Osteoblast (primary cell): ENCODE results near the gene ANKRD44. TPM values are rescaled to one million over a fixed set of nuclear protein-coding genes. Genes with fewer than 3 reads are reported as not detected.

Source experiments
- DNase-seq: peaks from one replicate; pipeline ENCODE4 v3.0.0; 2011; ENCODE audit warnings: low spot score, mixed read lengths; ENCODE audit not compliant: insufficient read length; ENCODE audit errors: missing footprints
- H2AFZ ChIP-seq: 2 replicates; pipeline ENCODE4 v1.6.0; 2011; ENCODE audit warnings: mild to moderate bottlenecking, low read length
- H3K27ac ChIP-seq: 2 replicates; pipeline ENCODE4 v1.5.1; 2011; ENCODE audit warnings: mild to moderate bottlenecking, low read depth, low read length, moderate library complexity
- H3K27me3 ChIP-seq: 2 replicates; pipeline ENCODE4 v1.6.0; 2012; ENCODE audit warnings: mild to moderate bottlenecking, control low read depth, inconsistent platforms, low read length, moderate library complexity; ENCODE audit not compliant: insufficient read depth
- H3K36me3 ChIP-seq: 2 replicates; pipeline ENCODE4 v1.5.1; 2011; ENCODE audit warnings: mild to moderate bottlenecking, low read length, control low read depth, moderate library complexity; ENCODE audit not compliant: insufficient read depth
- H3K4me1 ChIP-seq: 2 replicates; pipeline ENCODE4 v1.5.1; 2011; ENCODE audit warnings: mild to moderate bottlenecking, low read length, control low read depth, moderate library complexity; ENCODE audit not compliant: insufficient read depth
- H3K4me2 ChIP-seq: 2 replicates; pipeline ENCODE4 v1.6.0; 2011; ENCODE audit warnings: mild to moderate bottlenecking, low read length; ENCODE audit not compliant: insufficient read depth
- H3K4me3 ChIP-seq: fragments of 200-600 bp; sonication (generic); 3 replicates; pipeline ENCODE4 v1.5.1; 2012; ENCODE audit warnings: mild to moderate bottlenecking, low read length, inconsistent platforms; ENCODE audit not compliant: insufficient read depth
- H3K79me2 ChIP-seq: 2 replicates; pipeline ENCODE4 v1.6.0; 2012; ENCODE audit warnings: mild to moderate bottlenecking, low read length, control low read depth, inconsistent platforms; ENCODE audit not compliant: insufficient read depth
- H3K9me3 ChIP-seq: 2 replicates; pipeline ENCODE4 v1.5.1; 2011; ENCODE audit warnings: low read depth, low read length, control low read depth
- H4K20me1 ChIP-seq: 2 replicates; pipeline ENCODE4 v1.6.0; 2012; ENCODE audit warnings: mild to moderate bottlenecking, low read length, control low read depth; ENCODE audit not compliant: insufficient read depth
- CTCF ChIP-seq: IDR thresholded peaks from 2 replicates; pipeline ENCODE4 v1.5.1; 2011; ENCODE audit warnings: mild to moderate bottlenecking, low read depth, low read length, moderate library complexity; ENCODE audit errors: extremely low read depth
- total RNA-seq: library from RNA; depleted of rRNA; stranded (reverse); fragments of >200 nt; gene quantifications from 2 replicates; pipeline ENCODE4 v1.2.3, GENCODE V29; 2012

The ANKRD44 gene
- total RNA-seq, 1 donor: 44.5 TPM

GRCh38 chr2:197274349-197274748 is 36.2 kb downstream of the ANKRD44 start:
- no peak for TF ChIP-seq CTCF
- H3K27ac ChIP-seq: no peak overlapping the region
- no peaks in the 10 kb centered on the region for H3K27me3 ChIP-seq
- peaks cover 13% of the 10 kb centered on the region for H3K79me2 ChIP-seq
- no peaks in the 10 kb centered on the region for H3K9me3 ChIP-seq
- H3K4me3 ChIP-seq: no peak overlapping the region
- H3K4me2 ChIP-seq: no peak overlapping the region
- H3K4me1 ChIP-seq: peaks cover 13% of the 10 kb centered on the region
- H2AFZ ChIP-seq: no peak overlapping the region
- DNase-seq: no peak
- no peaks in the 10 kb centered on the region for H4K20me1 ChIP-seq
- no peaks in the 10 kb centered on the region for H3K36me3 ChIP-seq

- Histone ChIP-seq H3K4me2 (no peak overlapping the region), H3K4me1 (peaks cover 21% of the 10 kb centered on the region), H3K36me3 (no peaks in the 10 kb centered on the region), H3K27me3 (no peaks in the 10 kb centered on the region), H2AFZ (no peak overlapping the region), H3K4me3 (no peak overlapping the region), H4K20me1 (no peaks in the 10 kb centered on the region), H3K79me2 (peaks cover 8% of the 10 kb centered on the region), H3K9me3 (no peaks in the 10 kb centered on the region), H3K27ac (no peak overlapping the region)
- DNase-seq: no peak
- no peak for TF ChIP-seq CTCF
Observed at GRCh38 chr2:197273485-197273884, 37.1 kb downstream of the ANKRD44 start.

- Histone ChIP-seq H3K27ac (no peak overlapping the region), H3K79me2 (peaks cover 15% of the 10 kb centered on the region), H3K4me3 (no peak overlapping the region), H3K4me1 (peaks cover 21% of the 10 kb centered on the region), H3K36me3 (no peaks in the 10 kb centered on the region), H3K27me3 (no peaks in the 10 kb centered on the region), H4K20me1 (no peaks in the 10 kb centered on the region), H2AFZ (no peak overlapping the region), H3K9me3 (no peaks in the 10 kb centered on the region), H3K4me2 (no peak overlapping the region)
- no peak for TF ChIP-seq CTCF
- DNase-seq: no peak
Observed at GRCh38 chr2:197270601-197271000, 40.0 kb downstream of the ANKRD44 start.

- no peak for TF ChIP-seq CTCF
- H4K20me1 ChIP-seq: no peaks in the 10 kb centered on the region
- no peak overlapping the region for H3K4me2 ChIP-seq
- peaks cover 21% of the 10 kb centered on the region for H3K4me1 ChIP-seq
- H3K27ac ChIP-seq: no peak overlapping the region
- peaks cover 15% of the 10 kb centered on the region for H3K79me2 ChIP-seq
- H3K27me3 ChIP-seq: no peaks in the 10 kb centered on the region
- H3K36me3 ChIP-seq: no peaks in the 10 kb centered on the region
- H3K4me3 ChIP-seq: no peak overlapping the region
- no peak for DNase-seq
- no peaks in the 10 kb centered on the region for H3K9me3 ChIP-seq
- H2AFZ ChIP-seq: no peak overlapping the region
Observed at GRCh38 chr2:197269815-197270214, 40.8 kb downstream of the ANKRD44 start.
